Effector CD4-positive, alpha-beta T cell (primary cell): ENCODE measurements around the gene DNAJC16.
"Not testable (repeated sequence)": the region's sequence is repeated elsewhere in the genome, so short reads cannot be mapped to it uniquely, and the experiment has no call there.

Experiments used
- DNase-seq: peaks from one replicate; pipeline ENCODE4 v3.0.0-alpha.2; 2020

The DNAJC16 gene

GRCh38 chr1:15592285-15592684 is 65.6 kb downstream of the DNAJC16 start:
- no peak for DNase-seq

GRCh38 chr1:15595809-15596617 is 69.4 kb downstream of the DNAJC16 start:
- no peak for DNase-seq

- no peak for DNase-seq
These were observed 71.8 kb downstream of the DNAJC16 start for GRCh38 chr1:15598436-15598835.

GRCh38 chr1:15603050-15603965 is 76.7 kb downstream of the DNAJC16 start:
- peak; percentile 90 for DNase-seq

- DNase-seq, result not testable (repeated sequence)
These were observed 77.3 kb downstream of the DNAJC16 start for GRCh38 chr1:15603966-15604282.

- not testable (repeated sequence) for DNase-seq
These were observed 77.8 kb downstream of the DNAJC16 start for GRCh38 chr1:15604400-15604799.

- no peak for DNase-seq
These were observed 79.0 kb downstream of the DNAJC16 start for GRCh38 chr1:15605398-15606383.

- DNase-seq, result no peak
These were observed 83.0 kb downstream of the DNAJC16 start for GRCh38 chr1:15609631-15610030.

GRCh38 chr1:15610167-15610566 is 83.5 kb downstream of the DNAJC16 start:
- DNase-seq, result no peak

GRCh38 chr1:15616373-15617172 is 89.9 kb downstream of the DNAJC16 start:
- DNase-seq, result no peak

GRCh38 chr1:15617173-15618076 is 90.8 kb downstream of the DNAJC16 start, which contains the start of gene DDI2:
TSS of gene DDI2 (plus strand) at chr1:15617458. CDS start at chr1:15617671, 213 bp downstream.
- peak; percentile 92 for DNase-seq

- DNase-seq, result no peak
These were observed 91.5 kb downstream of the DNAJC16 start for GRCh38 chr1:15618077-15618654.

GRCh38 chr1:15618655-15619525 is 92.2 kb downstream of the DNAJC16 start:
- no peak for DNase-seq

GRCh38 chr1:15620155-15620545 is 93.5 kb downstream of the DNAJC16 start:
- DNase-seq, result no peak

- no peak for DNase-seq
These were observed 94.4 kb downstream of the DNAJC16 start for GRCh38 chr1:15620902-15621682.

GRCh38 chr1:15621975-15622374 is 95.3 kb downstream of the DNAJC16 start:
- no peak for DNase-seq

GRCh38 chr1:15622712-15623373 is 96.2 kb downstream of the DNAJC16 start:
- DNase-seq, result no peak

GRCh38 chr1:15623435-15623834 is 96.8 kb downstream of the DNAJC16 start:
- DNase-seq, result no peak
